HG03565 (cell line): ENCODE measurements around the gene DIO3.

Experiments used
- ATAC-seq: cut with Tn5 transposase; IDR thresholded peaks from one replicate; pipeline ENCODE4 v1.9.1; 2021; ENCODE audit warnings: mild to moderate bottlenecking, moderate library complexity; ENCODE audit not compliant: unreplicated experiment

The DIO3 gene

GRCh38 chr14:101561145-101561896, at the start of gene DIO3:
Gene DIO3 (plus strand): TSS chr14:101561495.
- no peak for ATAC-seq

DNA sequence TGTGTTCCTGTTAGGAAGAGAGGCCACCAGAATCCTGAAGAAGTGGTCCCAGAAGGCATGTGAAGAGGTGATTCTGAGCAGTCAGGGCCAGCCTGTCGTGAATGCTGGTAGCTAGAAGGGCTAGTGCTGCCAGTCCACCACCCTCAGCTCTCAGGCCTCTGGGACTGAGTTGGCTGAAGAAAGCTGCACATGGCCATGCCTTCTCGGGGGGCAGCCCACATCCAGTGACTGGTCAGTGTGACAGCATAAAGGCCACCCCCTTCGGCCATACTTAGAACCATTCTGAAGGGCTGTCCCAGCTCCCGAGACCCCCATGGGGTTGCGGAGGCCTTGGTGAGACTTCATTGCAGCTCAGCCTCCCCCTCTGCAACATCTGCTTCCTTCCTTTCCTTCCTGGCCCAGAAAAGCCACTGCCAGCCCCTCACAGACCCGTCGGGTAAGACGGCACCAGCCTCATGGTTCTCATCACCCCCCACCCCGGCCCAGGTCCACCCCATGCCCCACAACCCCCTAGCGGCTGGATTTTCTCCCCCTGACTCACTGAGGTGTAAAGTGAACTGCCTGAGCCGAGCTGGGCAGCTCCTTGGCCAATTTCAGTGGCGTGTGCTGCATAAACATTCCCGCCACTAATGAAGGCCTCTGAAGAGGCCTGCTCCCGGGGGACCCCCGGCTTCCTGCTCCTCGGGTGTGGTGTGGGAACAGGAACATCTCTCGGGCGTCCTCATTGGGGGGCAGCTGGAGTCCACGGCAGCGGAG, 49.5 kb upstream of the DIO3 start:
- no peak for ATAC-seq

GRCh38 chr14:101512376-101512695, 49.0 kb upstream of the DIO3 start:
- ATAC-seq: no peak

- no peak for ATAC-seq
These were observed 47.2 kb upstream of the DIO3 start for GRCh38 chr14:101514136-101514535.

DNA sequence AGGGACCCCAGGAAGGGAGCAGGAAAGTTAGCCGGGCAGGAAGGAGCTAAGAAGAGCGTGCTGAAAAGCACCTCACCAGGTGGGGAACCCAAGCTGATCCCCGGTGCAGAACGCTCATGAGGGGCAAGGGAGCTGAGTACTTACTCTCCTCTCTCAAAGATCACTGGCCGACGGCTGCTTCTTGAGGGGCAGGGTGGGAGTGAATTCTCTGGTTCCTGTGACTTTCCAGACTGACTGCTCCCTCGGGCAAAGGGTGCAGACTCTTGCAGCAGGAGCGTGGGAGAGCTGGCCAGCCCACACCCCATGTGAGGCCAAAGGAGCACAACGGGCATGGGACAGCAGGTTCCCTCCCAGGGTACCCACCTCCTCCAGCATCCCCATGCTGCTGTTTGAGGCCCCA, 44.9 kb upstream of the DIO3 start:
- ATAC-seq: no peak

DNA sequence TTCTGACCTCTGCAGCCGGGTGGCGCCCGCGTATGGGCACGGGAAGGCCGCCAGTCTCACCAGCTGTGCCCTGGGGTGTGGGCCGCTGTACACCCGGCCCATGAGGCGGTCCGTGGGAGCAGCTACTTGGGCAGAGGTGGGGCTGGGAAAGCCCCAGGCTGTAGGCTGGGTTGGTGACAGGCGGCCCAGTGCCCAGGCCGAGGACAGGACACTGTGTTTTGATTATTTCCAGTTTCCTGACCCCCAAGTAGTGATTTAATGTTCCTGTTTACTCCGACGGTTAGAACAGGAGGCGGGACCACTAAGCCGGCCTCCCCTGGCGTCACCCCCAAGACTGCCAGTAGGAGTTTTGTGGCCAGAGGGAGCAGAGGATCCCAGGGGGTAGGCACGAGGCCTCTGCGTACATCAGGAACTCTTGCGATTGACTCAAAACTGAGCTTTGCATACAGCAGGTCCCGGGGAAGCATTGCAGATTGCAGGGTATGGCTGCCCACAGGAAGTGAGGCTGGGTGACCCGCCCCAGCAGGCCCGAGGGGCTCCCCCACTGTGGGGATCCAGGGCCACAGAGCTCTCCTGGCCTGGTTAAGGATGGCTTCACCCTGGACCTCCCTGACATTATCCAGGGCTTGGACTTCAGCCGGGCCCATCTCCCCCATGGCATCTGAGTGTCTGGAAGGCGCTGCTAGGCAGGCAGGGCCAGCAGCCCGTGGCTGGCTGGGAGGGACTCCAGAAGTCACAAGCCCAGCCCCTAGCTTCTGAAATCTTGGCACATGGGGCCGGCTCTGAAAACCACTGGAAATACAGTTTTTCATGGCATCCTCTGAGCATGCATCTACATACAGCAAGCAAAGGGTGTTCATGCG, 42.5 kb upstream of the DIO3 start:
- no peak for ATAC-seq

GRCh38 chr14:101520621-101521472, 40.4 kb upstream of the DIO3 start:
- no peak for ATAC-seq

GRCh38 chr14:101521473-101521915, 39.8 kb upstream of the DIO3 start:
- ATAC-seq: no peak

- ATAC-seq: no peak
These were observed 39.3 kb upstream of the DIO3 start for GRCh38 chr14:101521978-101522377.

DNA sequence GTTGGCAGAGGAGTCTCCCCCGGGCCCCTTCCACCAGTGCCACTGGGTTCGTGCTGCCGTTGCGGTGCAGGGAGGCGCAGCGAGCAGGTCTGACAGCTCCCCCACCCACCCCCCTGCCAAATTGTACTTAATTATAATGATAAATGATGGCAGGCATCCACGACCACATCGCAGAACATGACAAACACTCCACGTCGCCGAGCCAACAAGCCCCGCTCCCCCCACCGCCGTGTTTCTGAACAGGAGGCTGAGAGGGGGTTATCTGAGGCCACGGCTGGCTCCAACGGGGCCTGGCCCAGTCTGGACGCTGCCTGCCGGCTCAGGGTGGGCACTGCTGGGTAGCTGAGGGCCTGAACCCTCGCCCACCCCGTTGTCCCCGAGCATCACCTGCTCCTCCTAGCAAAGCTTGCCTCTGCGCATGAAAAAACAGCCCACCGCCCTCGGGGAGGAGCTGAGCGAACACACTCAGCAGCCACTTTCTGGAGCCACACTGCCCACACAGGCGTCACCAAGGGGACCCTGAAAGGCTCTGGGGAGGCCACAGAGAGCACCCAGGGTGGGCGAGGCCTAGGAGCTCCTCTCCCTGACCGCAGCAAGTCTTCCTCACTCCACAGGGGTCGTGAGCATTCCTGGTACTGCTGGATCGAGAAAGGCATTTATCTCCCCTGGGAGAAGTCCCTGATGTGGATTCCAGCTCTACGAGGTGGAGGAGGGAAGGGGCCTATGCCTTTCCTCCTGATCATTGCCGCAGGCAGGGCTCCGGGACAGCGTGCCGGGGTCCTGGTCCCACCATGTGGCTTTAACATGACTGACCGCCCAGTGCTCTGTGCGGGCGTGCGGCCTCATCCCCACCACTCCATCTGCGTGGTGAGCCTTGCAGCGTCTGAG, 35.4 kb upstream of the DIO3 start:
- ATAC-seq: no peak

GRCh38 chr14:101527987-101528386, 33.3 kb upstream of the DIO3 start:
- ATAC-seq: no peak

DNA sequence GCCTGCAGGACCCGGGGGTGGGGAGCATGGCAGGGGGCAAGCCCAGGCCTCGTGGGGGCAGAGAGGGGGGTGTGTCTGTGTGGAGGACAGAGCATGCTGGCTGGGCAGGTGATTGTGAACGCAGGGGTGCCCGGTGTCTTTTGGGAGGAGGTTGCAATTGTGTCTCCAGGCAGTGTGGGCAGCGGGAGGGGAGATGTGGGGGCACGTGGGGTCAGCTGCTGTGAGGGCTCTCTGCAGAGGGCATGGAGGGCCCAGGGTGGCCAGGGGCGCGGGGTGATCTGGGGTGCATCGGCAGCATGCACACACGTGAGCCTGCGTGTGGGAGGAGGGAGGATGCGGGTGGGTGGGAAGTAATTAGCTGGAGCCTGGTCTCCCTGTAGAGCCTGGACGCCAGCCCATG, 32.2 kb upstream of the DIO3 start:
- ATAC-seq: no peak

DNA sequence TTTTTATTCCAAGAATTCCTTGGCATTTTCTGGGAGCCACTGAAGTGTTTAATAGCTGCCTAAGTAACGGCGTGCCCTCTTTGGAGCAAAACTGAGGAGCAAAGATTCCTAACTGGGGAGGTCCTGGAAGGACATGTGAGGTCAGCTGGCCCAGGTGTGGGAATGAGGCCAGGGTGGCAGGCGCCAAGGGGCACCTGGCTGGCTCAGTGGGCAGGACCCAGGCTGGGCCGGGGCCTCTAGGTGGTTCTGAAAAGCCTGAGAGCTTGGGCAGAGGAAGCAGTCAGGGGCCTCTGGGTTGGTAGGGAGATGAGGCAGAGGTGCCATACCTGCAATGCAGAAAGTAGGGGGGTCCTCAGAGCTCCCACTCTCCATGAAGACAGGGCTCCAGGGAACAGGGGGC, 27.1 kb upstream of the DIO3 start:
- no peak for ATAC-seq

- ATAC-seq: no peak
These were observed 26.1 kb upstream of the DIO3 start for GRCh38 chr14:101535232-101535631.

DNA sequence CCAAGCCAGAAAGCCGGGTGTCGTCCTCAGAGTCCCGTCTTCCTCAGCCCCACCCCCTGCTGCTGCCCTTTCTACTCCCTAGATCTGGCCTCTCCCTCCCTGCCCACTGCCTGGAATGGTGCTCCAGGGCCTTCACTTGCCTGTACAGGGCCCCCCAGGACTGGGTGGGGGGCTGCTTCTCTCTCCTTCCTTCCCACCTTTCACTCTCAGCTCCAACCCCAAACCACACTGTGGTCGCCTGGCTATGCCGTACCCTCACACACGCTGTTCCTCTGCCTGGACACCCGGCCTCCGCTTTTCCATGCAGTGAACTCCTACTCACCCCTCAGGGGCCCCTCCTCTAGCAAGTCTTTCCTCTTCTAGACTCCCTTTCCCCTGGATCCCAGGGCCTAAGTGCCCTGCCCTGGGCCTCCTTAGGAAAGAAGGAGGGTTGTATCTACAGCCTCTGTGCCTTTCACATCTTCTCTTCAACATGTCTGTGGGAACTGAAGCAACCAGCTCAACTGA, 25.5 kb upstream of the DIO3 start:
- no peak for ATAC-seq

- ATAC-seq: no peak
These were observed 24.0 kb upstream of the DIO3 start for GRCh38 chr14:101537286-101537685.

GRCh38 chr14:101538878-101539277, 22.4 kb upstream of the DIO3 start:
- ATAC-seq: no peak

GRCh38 chr14:101539880-101540279, 21.4 kb upstream of the DIO3 start:
- ATAC-seq: no peak
